H1 (cell line): Measurements from ENCODE around the gene SLC25A47. TPM values are rescaled to one million over a fixed set of nuclear protein-coding genes. Genes with fewer than 3 reads are reported as not detected.
A peak's percentile ranks its signal among the peaks of the same experiment; 100 is the strongest.

Experiments used
- CTCF ChIA-PET: fragments of 300-600 bp; sonication (Branson Sonifier 250); formaldehyde crosslinking; loops from one replicate; lab custom pipeline; 2021; ENCODE audit not compliant: partially characterized antibody; lab: Charles Lee
- POLR2A ChIA-PET: fragments of 300-600 bp; sonication (Branson Sonifier 250); formaldehyde crosslinking; loops from one replicate; lab custom pipeline; 2021; ENCODE audit warnings: inconsistent platforms; ENCODE audit not compliant: partially characterized antibody; lab: Charles Lee
- DNase-seq, 2 experiments: peaks; one replicate each; pipeline versions ENCODE4 v3.0.0 to v3.0.0-alpha.2; 2010 to 2022; ENCODE audit warnings: low spot score in 2 of 2, low read depth in 1 of 2, mixed read lengths in 1 of 2
- FAIRE-seq: peaks from 2 replicates; lab custom pipeline; 2011; peaks lifted over from hg19 to GRCh38; lab: Jason Lieb, UNC
- H2AFZ ChIP-seq: 2 replicates; pipeline ENCODE4 v1.8.1; 2012; ENCODE audit warnings: low read length, inconsistent platforms
- H2AK5ac ChIP-seq: 2 replicates; pipeline ENCODE4 v1.6.1; 2013; ENCODE audit warnings: low read depth, low read length
- H2BK120ac ChIP-seq: replicated peaks from 2 replicates; pipeline ENCODE3; 2013; ENCODE audit warnings: low read depth, low read length, inconsistent platforms
- H2BK12ac ChIP-seq: 2 replicates; pipeline ENCODE4 v1.6.1; 2013; ENCODE audit warnings: low read depth, low read length
- H2BK15ac ChIP-seq: 2 replicates; pipeline ENCODE4 v1.6.1; 2013; ENCODE audit warnings: low read length
- H2BK20ac ChIP-seq: 2 replicates; pipeline ENCODE4 v1.6.1; 2013; ENCODE audit warnings: low read length
- H2BK5ac ChIP-seq: 2 replicates; pipeline ENCODE4 v1.6.1; 2013; ENCODE audit warnings: low read depth, low read length
- H3K14ac ChIP-seq: 2 replicates; pipeline ENCODE4 v1.6.1; 2013; ENCODE audit warnings: inconsistent platforms; ENCODE audit not compliant: insufficient read length
- H3K18ac ChIP-seq: 2 replicates; pipeline ENCODE4 v1.6.1; 2013; ENCODE audit warnings: low read length; ENCODE audit errors: extremely low read depth
- H3K23ac ChIP-seq: 2 replicates; pipeline ENCODE4 v1.6.1; 2013; ENCODE audit warnings: inconsistent platforms; ENCODE audit not compliant: insufficient read length
- H3K23me2 ChIP-seq: 2 replicates; pipeline ENCODE4 v1.6.1; 2013; ENCODE audit warnings: low read depth, low read length
- H3K27ac ChIP-seq: 2 replicates; pipeline ENCODE4 v1.6.1; 2011; ENCODE audit warnings: low read depth, low read length, inconsistent platforms
- H3K27me3 ChIP-seq, 4 experiments: replicated peaks in 1 of 4; 1 replicate in 1 of 4; 2 replicates in 3 of 4; pipeline versions ENCODE4 v1.6.1 to v1.8.1; 2011 to 2013; ENCODE audit warnings: low read length in 3 of 4, mild to moderate bottlenecking in 3 of 4, inconsistent platforms in 2 of 4, mixed read lengths in 2 of 4, moderate library complexity in 1 of 4; ENCODE audit not compliant: control insufficient read depth in 3 of 4, insufficient read depth in 3 of 4; ENCODE audit errors: extremely low read depth in 1 of 4
- H3K36me3 ChIP-seq, 4 experiments: 2 replicates each; pipeline versions ENCODE4 v1.6.1 to v1.8.1; 2011 to 2013; ENCODE audit warnings: mild to moderate bottlenecking in 4 of 4, low read length in 3 of 4, moderate library complexity in 2 of 4, control low read depth in 1 of 4, inconsistent platforms in 1 of 4; ENCODE audit not compliant: insufficient read depth in 4 of 4, control insufficient read depth in 2 of 4
- H3K4ac ChIP-seq: replicated peaks from 2 replicates; pipeline ENCODE3; 2013; ENCODE audit warnings: low read length, low read depth, mixed read lengths, inconsistent platforms; ENCODE audit not compliant: insufficient read length
- H3K4me1 ChIP-seq, 4 experiments: replicated peaks in 1 of 4; 1 replicate in 1 of 4; 2 replicates in 3 of 4; pipeline versions ENCODE4 v1.6.1 to v1.8.1; 2011 to 2013; ENCODE audit warnings: low read length in 3 of 4, inconsistent platforms in 2 of 4, mixed read lengths in 1 of 4; ENCODE audit not compliant: insufficient read depth in 4 of 4, control insufficient read depth in 3 of 4
- H3K4me2 ChIP-seq, 2 experiments: 2 replicates each; pipeline versions ENCODE4 v1.6.1 to v1.8.1; 2011 to 2013; ENCODE audit warnings: low read depth in 2 of 2, low read length in 2 of 2, control low read depth in 1 of 2, inconsistent platforms in 1 of 2, mild to moderate bottlenecking in 1 of 2; ENCODE audit not compliant: insufficient read depth in 1 of 2
- H3K4me3 ChIP-seq, 4 experiments: fragments of 200-600, 300-600 bp in 1 of 4; sonication (generic), shearing (Covaris generic), sonication (Bioruptor Twin) in 1 of 4; 2 replicates each; pipeline versions ENCODE4 v1.5.1 to v1.8.1; 2011 to 2016; ENCODE audit warnings: low read length in 4 of 4, low read depth in 3 of 4, control low read depth in 2 of 4, inconsistent platforms in 2 of 4, mild to moderate bottlenecking in 2 of 4, mixed read lengths in 1 of 4, moderate library complexity in 1 of 4; ENCODE audit not compliant: insufficient read depth in 2 of 4; ENCODE audit errors: extremely low read depth in 1 of 4
- H3K56ac ChIP-seq: replicated peaks from 2 replicates; pipeline ENCODE3; 2013; ENCODE audit warnings: low read depth, mild to moderate bottlenecking, mixed read lengths, low read length, inconsistent platforms; ENCODE audit not compliant: insufficient read length
- H3K79me1 ChIP-seq: 2 replicates; pipeline ENCODE4 v1.6.1; 2013; ENCODE audit warnings: low read depth, low read length, control low read depth
- H3K79me2 ChIP-seq, 2 experiments: 2 replicates each; pipeline versions ENCODE4 v1.6.1 to v1.8.1; 2012 to 2013; ENCODE audit warnings: low read length in 2 of 2, mild to moderate bottlenecking in 2 of 2, inconsistent platforms in 1 of 2; ENCODE audit not compliant: insufficient read depth in 2 of 2, control insufficient read depth in 1 of 2
- H3K9ac ChIP-seq, 4 experiments: replicated peaks in 1 of 4; 1 replicate in 1 of 4; 2 replicates in 3 of 4; pipeline versions ENCODE4 v1.6.1 to v1.8.1; 2011 to 2013; ENCODE audit warnings: low read depth in 3 of 4, low read length in 3 of 4, control low read depth in 2 of 4, mild to moderate bottlenecking in 2 of 4, moderate library complexity in 2 of 4, inconsistent platforms in 1 of 4; ENCODE audit errors: extremely low read depth in 1 of 4
- H3K9me3 ChIP-seq, 2 experiments: 2 replicates each; pipeline versions ENCODE4 v1.6.1 to v1.8.1; 2012 to 2013; ENCODE audit warnings: mild to moderate bottlenecking in 2 of 2, moderate library complexity in 2 of 2, control low read depth in 1 of 2, inconsistent platforms in 1 of 2, low read depth in 1 of 2, low read length in 1 of 2, mixed read lengths in 1 of 2; ENCODE audit not compliant: insufficient read depth in 2 of 2
- H4K20me1 ChIP-seq, 2 experiments: replicated peaks in 1 of 2; 2 replicates each; pipeline versions ENCODE3 to v1.8.1; 2011 to 2013; ENCODE audit warnings: inconsistent platforms in 2 of 2, low read length in 2 of 2, mild to moderate bottlenecking in 1 of 2; ENCODE audit not compliant: insufficient read depth in 2 of 2, control insufficient read depth in 1 of 2
- H4K5ac ChIP-seq: 2 replicates; pipeline ENCODE4 v1.6.1; 2013; ENCODE audit warnings: low read length, low read depth, mixed read lengths, inconsistent platforms; ENCODE audit not compliant: insufficient read length
- H4K8ac ChIP-seq: 2 replicates; pipeline ENCODE4 v1.8.0; 2013; ENCODE audit warnings: mild to moderate bottlenecking, moderate library complexity, low read length, inconsistent platforms; ENCODE audit not compliant: insufficient read depth; ENCODE audit errors: extremely low read depth
- H4K91ac ChIP-seq: replicated peaks from 2 replicates; pipeline ENCODE3; 2013; ENCODE audit warnings: low read length, mixed read lengths, inconsistent platforms; ENCODE audit not compliant: insufficient read length
- ASH2L ChIP-seq: fragments of 200-600, 300-600 bp; sonication (generic); IDR thresholded peaks from one replicate; pipeline ENCODE4 v1.7.1; 2017; ENCODE audit warnings: low read length
- KDM1A ChIP-seq: fragments of 200-600, 300-600 bp; sonication (generic); IDR thresholded peaks from 2 replicates; pipeline ENCODE4 v1.7.1; 2016; ENCODE audit warnings: mild to moderate bottlenecking, low read length, borderline replicate concordance
- KDM4A ChIP-seq: IDR thresholded peaks from one replicate; pipeline ENCODE4 v1.7.1; 2012; ENCODE audit warnings: low read depth, mild to moderate bottlenecking, moderate library complexity, low read length, inconsistent platforms; ENCODE audit not compliant: severe bottlenecking
- NRF1 ChIP-seq: IDR thresholded peaks from 2 replicates; pipeline ENCODE4 v1.6.1; 2011; ENCODE audit warnings: mild to moderate bottlenecking, low read depth, low read length, improper control_type of control experiment
- PHF8 ChIP-seq: fragments of 200-600 bp; sonication (generic); conservative IDR thresholded peaks from 2 replicates; pipeline ENCODE4 v1.7.1; 2012; ENCODE audit warnings: low read depth, mild to moderate bottlenecking, inconsistent platforms, low read length, moderate library complexity
- RAD21 ChIP-seq, 2 experiments: IDR thresholded peaks in 1 of 2; conservative IDR thresholded peaks in 1 of 2; 2 replicates each; pipeline ENCODE4 v1.6.1; 2011; ENCODE audit warnings: low read depth in 2 of 2, low read length in 2 of 2, improper control_type of control experiment in 1 of 2, inconsistent platforms in 1 of 2, mild to moderate bottlenecking in 1 of 2, moderate library complexity in 1 of 2
- SIN3A ChIP-seq, 2 experiments: IDR thresholded peaks in 1 of 2; conservative IDR thresholded peaks in 1 of 2; 2 replicates each; pipeline ENCODE4 v1.6.1; 2011 to 2012; ENCODE audit warnings: low read length in 2 of 2, improper control_type of control experiment in 1 of 2, low read depth in 1 of 2, mild to moderate bottlenecking in 1 of 2
- SP2 ChIP-seq: IDR thresholded peaks from 2 replicates; pipeline ENCODE4 v1.6.1; 2012; ENCODE audit warnings: mild to moderate bottlenecking, low read length, inconsistent platforms
- TAF1 ChIP-seq: IDR thresholded peaks from 2 replicates; pipeline ENCODE4 v1.6.1; 2011; ENCODE audit warnings: mild to moderate bottlenecking, low read depth, low read length
- YY1 ChIP-seq: IDR thresholded peaks from 2 replicates; pipeline ENCODE4 v1.6.1; 2011; ENCODE audit warnings: low read depth, mild to moderate bottlenecking, low read length
- ZNF274 ChIP-seq: IDR thresholded peaks from 2 replicates; pipeline ENCODE4 v1.7.0; 2012; ENCODE audit warnings: low read length, borderline replicate concordance; ENCODE audit errors: extremely low read depth
- WGBS, 2 experiments: shearing (Covaris generic) in 1 of 2; methylation state at CpG; one replicate each; pipeline versions ENCODE4 v1.1.6 to v1.1.7; 2013 to 2015; ENCODE audit warnings: low lambda C conversion rate in 2 of 2, mixed read lengths in 2 of 2, inconsistent platforms in 1 of 2, low coverage in 1 of 2, missing lambda C conversion rate in 1 of 2; ENCODE audit not compliant: insufficient replicate concordance in 2 of 2, insufficient coverage in 1 of 2, insufficient read length in 1 of 2; ENCODE audit errors: extremely low coverage in 1 of 2, missing lambda C conversion rate in 1 of 2; 5-methylcytosine and 5-hydroxymethylcytosine counted together
- polyA plus RNA-seq, 7 experiments: library from polyadenylated mRNA; depleted of rRNA in 3 of 7; stranded (reverse) in 5 of 7; unstranded in 2 of 7; fragments of >200 nt in 5 of 7; fragments of 200-250 nt in 2 of 7; gene quantifications; 1 replicate in 5 of 7; 2 replicates in 1 of 7; 4 replicates in 1 of 7; pipeline versions ENCODE4 v1.2.1 to v1.2.3, GENCODE V29; 2011 to 2013; ENCODE audit warnings: missing spikeins in 2 of 7, mixed read lengths in 2 of 7
- total RNA-seq: library from RNA; stranded (reverse); fragmentation: NEBNext Ultra II Directional; extraction: Animal tissue kit (Norgen Biotek cat#: 25700); gene quantifications from 2 replicates; pipeline ENCODE4 v1.2.1, GENCODE V29; 2021

Gene SLC25A47
- total and polyA plus RNA-seq, 2 of the 8 experiments (the other 6 are each of a cell fraction or from before 2014, with no cell fraction given), result not detected

- Histone ChIP-seq H3K27me3 (no peaks in the 10 kb centered on the region; a peak in 1 of 7 replicates), H3K18ac (peak overlapping the region; percentile 87), H3K56ac (peak overlapping the region; percentile 87), H2BK12ac (no peak overlapping the region), H4K91ac (peak overlapping the region; percentile 25), H3K9me3 (no peaks in the 10 kb centered on the region), H3K9ac (peak overlapping the region; percentile 55 to 84 (median 80); a peak in 6 of 7 replicates), H3K14ac (no peak overlapping the region), H2BK20ac (no peak overlapping the region), H2BK5ac (peak overlapping the region; percentile 78; the same call in 1 of the 2 replicates), H3K79me2 (peaks cover 6 to 29% of the 10 kb centered on the region in 2 experiments; a peak in 3 of 4 replicates), H3K27ac (peak overlapping the region; percentile 74), H4K8ac (peak overlapping the region; percentile 95; the same call in 1 of the 2 replicates), H3K4me1 (peaks cover 10 to 29% (median 19%) of the 10 kb centered on the region in 4 experiments), H2AFZ (no peak overlapping the region), H2BK120ac (no peak overlapping the region), H3K79me1 (peaks cover 6% of the 10 kb centered on the region), H3K4me2 (peak overlapping the region; percentile 70 to 91), H4K5ac (peak overlapping the region; percentile 88), H3K36me3 (no peaks in the 10 kb centered on the region), H3K23me2 (peaks cover 18% of the 10 kb centered on the region; the same call in 1 of the 2 replicates), H3K23ac (peak overlapping the region; percentile 9), H3K4me3 (peak overlapping the region; percentile 69 to 95 (median 80)), H2BK15ac (no peak overlapping the region), H3K4ac (no peak overlapping the region), H4K20me1 (peaks cover 16 to 17% of the 10 kb centered on the region in 2 experiments), H2AK5ac (0 out of 2 replicates have a peak overlapping the region, but pooled peaks have one; percentile 33)
- peak in 1 of 2 experiments; percentile 46; a peak in 2 of 4 replicates for TF ChIP-seq SIN3A (conservative IDR thresholded peaks at IDR 0.05 in 1 of 2, IDR thresholded peaks at IDR 0.05 in 1 of 2; ENCODE audit: low read depth in 1 of 2, low read length in 2 of 2)
- TF ChIP-seq ASH2L, result peak; percentile 80
- peak; percentile 85 for TF ChIP-seq KDM4A
- TF ChIP-seq SP2, result no peak
- no peak for TF ChIP-seq PHF8
- peak; percentile 53 for TF ChIP-seq TAF1
- no peak for TF ChIP-seq YY1
- TF ChIP-seq NRF1, result no peak
- TF ChIP-seq RAD21 (IDR thresholded peaks at IDR 0.05 in 1 of 2, conservative IDR thresholded peaks at IDR 0.05 in 1 of 2; ENCODE audit: low read depth in 2 of 2, low read length in 2 of 2), result no peak; a peak in 1 of 4 replicates
- TF ChIP-seq KDM1A, result peak; percentile 61
- TF ChIP-seq ZNF274, result no peak
- 7% methylated on average over 49 of the region's 49 CpGs; no CpG with 5 or more reads in 1 of the 2 experiments for WGBS, 2 experiments
- peak in 1 of 2 experiments; percentile 78 for DNase-seq
- no peak for FAIRE-seq
- ChIA-PET CTCF (interaction anchor here (1.5 to 3.0 kb wide), 2 partner anchors 9 to 71 kb away, joined by 4 to 10 read pairs; no protein-coding TSS in a partner anchor), POLR2A (interaction anchor here (0.9 to 14.7 kb wide), 12 partner anchors 8 to 259 kb away, joined by 3 to 200 read pairs (median 4); partner anchors contain the start of gene SLC25A47)
These were observed 16.0 kb upstream of the SLC25A47 start for GRCh38 chr14:100306998-100307765.
